Thyroid gland (tissue), 4 donors: ENCODE results near the gene NLGN1. TPM values are rescaled to one million over a fixed set of nuclear protein-coding genes. Genes with fewer than 3 reads are reported as not detected.

ENCODE experiments used
- DNase-seq, 2 donors: peaks; one replicate each; pipeline ENCODE4 v3.0.0-alpha.2; 2019
- H3K27ac ChIP-seq, 3 donors: fragments of 200-600 bp; sonication (generic); 1 replicate in 2 of 3; 2 replicates in 1 of 3; pipeline ENCODE4 v1.5.1; 2016 to 2019; ENCODE audit warnings: mild to moderate bottlenecking in 1 of 3, moderate library complexity in 1 of 3
- H3K27me3 ChIP-seq: fragments of 200-600 bp; sonication (generic); one replicate; pipeline ENCODE4 v1.5.1; 2019
- H3K36me3 ChIP-seq, 2 donors: fragments of 200-600 bp; sonication (generic); one replicate each; pipeline ENCODE4 v1.5.1; 2016 to 2019
- H3K4me1 ChIP-seq, 2 donors: fragments of 200-600 bp; sonication (generic); one replicate each; pipeline ENCODE4 v1.5.1; 2017 to 2019
- H3K4me3 ChIP-seq, 3 donors: fragments of 200-600 bp; sonication (generic); replicated peaks in 1 of 3; 1 replicate in 2 of 3; 2 replicates in 1 of 3; pipeline ENCODE4 v1.5.1; 2016; ENCODE audit warnings: mild to moderate bottlenecking in 1 of 3
- H3K9me3 ChIP-seq: fragments of 200-600 bp; sonication (generic); one replicate; pipeline ENCODE4 v1.5.1; 2017
- POLR2A ChIP-seq, 2 donors: fragments of 450-650 bp; IDR thresholded peaks; one replicate each; pipeline ENCODE4 v1.6.1; 2017; ENCODE audit warnings: antibody characterized with exemption in 2 of 2, mild to moderate bottlenecking in 2 of 2, moderate library complexity in 1 of 2
- WGBS, 2 donors: methylation state at CpG; one replicate each; pipeline ENCODE4 v1.1.5; 2017; 5-methylcytosine and 5-hydroxymethylcytosine counted together
- intact Hi-C: fragments of 100-400 bp; cut with DNase I; formaldehyde crosslinking; loops from one replicate; pipeline ENCODE4 v1.15.1; 2023
- total RNA-seq, 4 donors: library from RNA; depleted of rRNA; stranded (reverse); fragments of >200 nt; gene quantifications; one replicate each; pipeline ENCODE4 v1.2.3, GENCODE V29; 2016
- TF ChIP-seq, protein P1 (sequence below), 6 experiments: fragments of 200-600 bp in 3 of 6; fragments of 450-650 bp in 3 of 6; sonication (generic) in 3 of 6; IDR thresholded peaks; one replicate each; pipeline ENCODE4 v1.5.1; 2016 to 2019; ENCODE audit warnings: antibody characterized with exemption in 6 of 6, mild to moderate bottlenecking in 2 of 6, inconsistent platforms in 1 of 6, moderate library complexity in 1 of 6

The NLGN1 gene
- total RNA-seq, 4 donors from 2014 or later: 2.4 to 13.9 (median 2.9) TPM

DNA sequence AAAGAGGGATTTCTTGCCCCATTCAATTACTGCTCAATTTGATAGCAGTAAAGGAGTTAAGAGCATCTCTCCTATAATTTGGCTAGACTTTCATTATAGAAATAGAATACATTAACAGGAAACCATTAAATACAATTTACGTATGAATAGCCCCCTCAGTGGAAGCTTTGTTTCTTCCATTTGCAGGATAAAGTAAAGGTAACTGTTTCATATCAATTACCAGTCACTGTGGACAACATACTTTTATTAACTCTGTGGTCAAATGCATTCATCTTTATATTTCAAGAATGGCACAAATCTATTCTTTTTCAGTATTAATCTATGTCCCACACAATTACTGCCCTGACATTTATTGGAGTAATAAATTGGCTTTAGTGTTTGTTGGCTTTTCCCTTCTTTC is 613.4 kb downstream of the NLGN1 start:
- H3K27ac ChIP-seq: no peak overlapping the region
- no peaks in the 10 kb centered on the region for H3K36me3 ChIP-seq
- H3K4me3 ChIP-seq: no peak overlapping the region
- H3K27me3 ChIP-seq: no peaks in the 10 kb centered on the region
- intact Hi-C loops: no loop called here
- no peak for DNase-seq
- H3K9me3 ChIP-seq: no peaks in the 10 kb centered on the region
- TF ChIP-seq, protein P1, sequence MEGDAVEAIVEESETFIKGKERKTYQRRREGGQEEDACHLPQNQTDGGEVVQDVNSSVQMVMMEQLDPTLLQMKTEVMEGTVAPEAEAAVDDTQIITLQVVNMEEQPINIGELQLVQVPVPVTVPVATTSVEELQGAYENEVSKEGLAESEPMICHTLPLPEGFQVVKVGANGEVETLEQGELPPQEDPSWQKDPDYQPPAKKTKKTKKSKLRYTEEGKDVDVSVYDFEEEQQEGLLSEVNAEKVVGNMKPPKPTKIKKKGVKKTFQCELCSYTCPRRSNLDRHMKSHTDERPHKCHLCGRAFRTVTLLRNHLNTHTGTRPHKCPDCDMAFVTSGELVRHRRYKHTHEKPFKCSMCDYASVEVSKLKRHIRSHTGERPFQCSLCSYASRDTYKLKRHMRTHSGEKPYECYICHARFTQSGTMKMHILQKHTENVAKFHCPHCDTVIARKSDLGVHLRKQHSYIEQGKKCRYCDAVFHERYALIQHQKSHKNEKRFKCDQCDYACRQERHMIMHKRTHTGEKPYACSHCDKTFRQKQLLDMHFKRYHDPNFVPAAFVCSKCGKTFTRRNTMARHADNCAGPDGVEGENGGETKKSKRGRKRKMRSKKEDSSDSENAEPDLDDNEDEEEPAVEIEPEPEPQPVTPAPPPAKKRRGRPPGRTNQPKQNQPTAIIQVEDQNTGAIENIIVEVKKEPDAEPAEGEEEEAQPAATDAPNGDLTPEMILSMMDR (IDR thresholded peaks at IDR 0.05): no peak
- no peak for TF ChIP-seq POLR2A (IDR thresholded peaks at IDR 0.05)
- 89 to 95% methylated on average over 1 of the region's 1 CpG for WGBS, 2 donors
- H3K4me1 ChIP-seq: no peaks in the 10 kb centered on the region

DNA sequence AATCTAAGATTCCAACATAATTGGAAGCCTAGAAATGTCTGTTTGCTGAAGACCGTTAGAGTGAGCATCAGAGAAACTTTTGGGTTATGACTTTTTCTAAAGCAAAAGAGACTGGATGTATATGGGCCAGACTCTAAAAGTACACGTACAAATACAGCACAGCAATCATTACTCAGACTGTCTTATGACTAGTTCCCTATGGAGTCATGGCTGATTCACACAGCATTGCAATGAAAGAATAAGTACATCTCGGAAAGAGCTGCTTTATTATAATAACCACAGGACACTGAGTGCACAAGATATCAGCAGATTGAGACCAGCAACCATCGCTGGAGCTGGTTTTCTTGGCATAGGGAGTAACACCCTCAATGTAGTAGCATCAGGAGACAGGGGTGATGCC is 618.6 kb downstream of the NLGN1 start:
- Histone ChIP-seq H3K27ac (no peak overlapping the region), H3K9me3 (no peaks in the 10 kb centered on the region), H3K36me3 (no peaks in the 10 kb centered on the region), H3K27me3 (no peaks in the 10 kb centered on the region), H3K4me1 (no peaks in the 10 kb centered on the region), H3K4me3 (no peak overlapping the region)
- intact Hi-C loops: no loop called here
- 88% methylated on average over 4 of the region's 4 CpGs for WGBS, 2 donors
- DNase-seq: no peak
- TF ChIP-seq, protein P1 (IDR thresholded peaks at IDR 0.05): no peak
- no peak for TF ChIP-seq POLR2A (IDR thresholded peaks at IDR 0.05)

DNA sequence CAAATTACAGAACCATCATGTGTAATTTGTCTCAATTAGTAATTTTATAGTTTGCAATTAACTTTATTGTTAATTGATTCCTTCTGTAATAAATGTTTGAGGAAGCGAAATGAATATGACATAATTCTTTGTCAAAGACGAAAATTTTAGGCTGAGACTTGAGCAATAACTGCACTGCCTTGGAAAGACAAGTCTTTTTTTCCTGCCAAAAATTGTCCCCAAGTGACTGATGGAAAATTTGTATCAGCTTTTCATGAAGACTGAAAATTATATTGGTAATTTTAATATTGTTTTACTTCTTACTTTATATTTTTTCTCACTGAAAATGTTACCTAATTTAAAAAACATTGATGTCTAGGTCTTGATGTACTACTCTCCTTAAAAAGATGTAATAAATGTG is 622.6 kb downstream of the NLGN1 start:
- no peaks in the 10 kb centered on the region for H3K36me3 ChIP-seq
- no peak overlapping the region for H3K4me3 ChIP-seq
- H3K27me3 ChIP-seq: no peaks in the 10 kb centered on the region
- TF ChIP-seq POLR2A (IDR thresholded peaks at IDR 0.05): no peak
- H3K27ac ChIP-seq: no peak overlapping the region
- H3K9me3 ChIP-seq: no peaks in the 10 kb centered on the region
- intact Hi-C loops: no loop called here
- DNase-seq: no peak
- WGBS, 2 donors: 67 to 80% methylated on average over 2 of the region's 2 CpGs
- no peaks in the 10 kb centered on the region for H3K4me1 ChIP-seq

DNA sequence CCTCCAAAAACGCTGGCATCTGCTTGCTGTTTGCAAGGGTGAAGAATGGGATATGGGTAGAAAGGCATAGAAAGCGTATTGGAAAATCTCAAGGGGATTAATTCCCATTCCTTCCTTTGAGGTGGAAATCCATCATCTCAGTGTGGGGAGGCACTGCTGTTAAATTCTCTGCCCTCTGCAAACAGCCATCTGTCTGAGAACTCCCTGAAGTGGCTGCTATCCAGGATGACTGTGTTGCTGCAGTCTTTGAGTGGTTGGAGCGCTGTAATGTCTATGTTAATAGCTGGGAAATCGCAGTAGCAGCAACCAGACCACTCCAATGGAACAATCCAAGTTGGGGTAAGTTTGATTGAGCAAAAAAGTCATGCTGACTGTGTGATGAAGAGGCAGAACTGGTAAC is 625.9 kb downstream of the NLGN1 start:
- TF ChIP-seq POLR2A (IDR thresholded peaks at IDR 0.05): no peak
- TF ChIP-seq, protein P1 (IDR thresholded peaks at IDR 0.05): no peak
- Histone ChIP-seq H3K27me3 (no peaks in the 10 kb centered on the region), H3K9me3 (no peaks in the 10 kb centered on the region), H3K27ac (no peak overlapping the region), H3K4me1 (no peaks in the 10 kb centered on the region), H3K4me3 (no peak overlapping the region), H3K36me3 (no peaks in the 10 kb centered on the region)
- intact Hi-C loops: no loop called here
- no peak for DNase-seq
- 54 to 58% methylated on average over 4 of the region's 4 CpGs for WGBS, 2 donors

DNA sequence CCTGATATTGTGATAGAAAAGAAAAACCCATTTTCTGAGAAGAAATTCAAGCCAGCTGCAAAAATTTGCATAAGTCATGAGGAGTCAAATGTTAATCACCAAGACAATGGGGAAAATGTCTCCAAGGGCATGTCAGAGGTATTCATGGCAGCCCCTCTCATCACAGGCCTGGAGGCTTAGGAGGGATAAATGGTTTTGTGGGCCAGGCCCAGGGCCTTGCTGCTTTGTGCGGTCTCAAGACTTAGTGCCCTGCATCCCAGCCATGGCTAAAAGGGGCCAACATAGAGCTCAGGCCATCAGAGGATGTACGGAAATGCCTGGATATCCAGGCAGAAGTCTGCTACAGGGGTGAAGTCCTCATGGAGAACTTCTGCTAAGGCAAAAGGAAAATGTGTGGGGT is 631.1 kb downstream of the NLGN1 start:
- Histone ChIP-seq H3K4me1 (no peaks in the 10 kb centered on the region), H3K27me3 (no peaks in the 10 kb centered on the region), H3K27ac (no peak overlapping the region), H3K36me3 (no peaks in the 10 kb centered on the region), H3K4me3 (no peak overlapping the region), H3K9me3 (no peaks in the 10 kb centered on the region)
- 94 to 95% methylated on average over 2 of the region's 2 CpGs for WGBS, 2 donors
- no peak for DNase-seq
- intact Hi-C loops: no loop called here
- TF ChIP-seq, protein P1 (IDR thresholded peaks at IDR 0.05): no peak
- no peak for TF ChIP-seq POLR2A (IDR thresholded peaks at IDR 0.05)

DNA sequence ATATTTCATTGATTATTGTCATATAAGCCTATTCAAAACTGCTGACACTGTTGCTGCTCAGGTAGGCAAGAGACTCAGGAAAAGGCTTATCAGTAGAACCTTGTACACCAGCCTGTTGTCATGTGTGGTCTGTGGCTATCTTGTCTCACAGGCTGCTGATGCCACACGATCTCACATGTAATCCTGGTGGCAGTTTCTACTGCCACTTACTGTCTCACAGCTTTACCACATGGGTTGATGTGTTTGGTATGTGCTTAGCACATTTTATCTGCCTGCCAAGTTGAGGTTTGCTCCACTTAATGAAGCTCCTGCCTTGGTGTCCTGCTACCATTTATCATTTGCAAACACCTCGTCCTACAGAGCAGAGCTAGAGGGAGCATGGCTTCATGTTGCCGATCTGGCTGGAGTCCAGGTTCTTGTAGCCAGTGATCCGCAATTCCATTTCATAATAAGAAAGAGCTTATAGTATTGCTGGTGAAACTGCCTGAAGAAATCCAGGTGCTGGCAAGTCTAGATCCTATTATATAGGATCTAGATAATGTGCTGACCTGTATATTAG is 637.9 kb downstream of the NLGN1 start:
- no peaks in the 10 kb centered on the region for H3K9me3 ChIP-seq
- intact Hi-C loops: no loop called here
- no peaks in the 10 kb centered on the region for H3K4me1 ChIP-seq
- H3K27ac ChIP-seq: no peak overlapping the region
- H3K27me3 ChIP-seq: no peaks in the 10 kb centered on the region
- H3K4me3 ChIP-seq: no peak overlapping the region
- TF ChIP-seq, protein P1 (IDR thresholded peaks at IDR 0.05): no peak
- no peak for TF ChIP-seq POLR2A (IDR thresholded peaks at IDR 0.05)
- 37 to 39% methylated on average over 4 of the region's 4 CpGs for WGBS, 2 donors
- DNase-seq: peak in 1 of 2 donors; percentile 7
- no peaks in the 10 kb centered on the region for H3K36me3 ChIP-seq
